D721Med (cell line): ENCODE measurements around the gene RNF11.
A peak's percentile ranks its signal among the peaks of the same experiment; 100 is the strongest.

Experiments
- DNase-seq: peaks from one replicate; pipeline ENCODE4 v3.0.0; 2011; ENCODE audit warnings: low spot score; ENCODE audit not compliant: insufficient read length
- FAIRE-seq: peaks from 2 replicates; lab custom pipeline; 2011; peaks lifted over from hg19 to GRCh38; lab: Jason Lieb, UNC
- CTCF ChIP-seq: IDR thresholded peaks from 2 replicates; pipeline ENCODE4 v1.5.1; 2012; ENCODE audit warnings: mild to moderate bottlenecking, control low read depth; ENCODE audit not compliant: insufficient read depth; ENCODE audit errors: missing control alignments

The RNF11 gene

GRCh38 chr1:51289676-51290488, 53.8 kb downstream of the RNF11 start:
- no peak for TF ChIP-seq CTCF
- no peak for FAIRE-seq
- DNase-seq, result no peak

- no peak for TF ChIP-seq CTCF
- DNase-seq (no peak), FAIRE-seq (no peak)
These were observed 54.4 kb downstream of the RNF11 start for GRCh38 chr1:51290489-51290847.

GRCh38 chr1:51293898-51294515, 57.9 kb downstream of the RNF11 start:
- TF ChIP-seq CTCF, result no peak
- no peak for DNase-seq
- FAIRE-seq, result no peak

- TF ChIP-seq CTCF, result no peak
These were observed 58.6 kb downstream of the RNF11 start for GRCh38 chr1:51294566-51295184.

DNA sequence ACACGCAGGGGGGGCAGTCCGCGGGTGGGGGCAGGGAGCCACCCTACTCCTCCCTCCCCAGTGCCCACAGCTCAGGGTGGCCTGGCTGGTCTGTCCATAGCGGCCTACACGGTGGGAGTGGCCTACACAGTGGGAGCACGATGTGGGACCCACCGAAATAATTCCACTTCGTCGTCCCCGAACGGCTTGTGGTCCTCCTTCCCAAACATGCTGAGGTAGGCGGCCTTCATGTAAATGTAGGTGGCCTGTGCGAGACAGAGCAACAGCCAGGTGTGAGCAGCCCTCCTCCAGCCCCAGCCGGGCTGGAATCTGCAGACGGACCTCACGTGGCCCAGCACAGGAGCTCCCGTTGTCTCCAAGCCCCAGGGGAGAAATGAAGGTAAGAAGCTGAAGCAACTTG, 59.9 kb downstream of the RNF11 start:
- DNase-seq, result no peak
- no peak for TF ChIP-seq CTCF
- FAIRE-seq, result no peak

More at GRCh38 chr1:51294566-51295184, 58.6 kb downstream of the RNF11 start:
- no peak for DNase-seq
- no peak for FAIRE-seq

DNA sequence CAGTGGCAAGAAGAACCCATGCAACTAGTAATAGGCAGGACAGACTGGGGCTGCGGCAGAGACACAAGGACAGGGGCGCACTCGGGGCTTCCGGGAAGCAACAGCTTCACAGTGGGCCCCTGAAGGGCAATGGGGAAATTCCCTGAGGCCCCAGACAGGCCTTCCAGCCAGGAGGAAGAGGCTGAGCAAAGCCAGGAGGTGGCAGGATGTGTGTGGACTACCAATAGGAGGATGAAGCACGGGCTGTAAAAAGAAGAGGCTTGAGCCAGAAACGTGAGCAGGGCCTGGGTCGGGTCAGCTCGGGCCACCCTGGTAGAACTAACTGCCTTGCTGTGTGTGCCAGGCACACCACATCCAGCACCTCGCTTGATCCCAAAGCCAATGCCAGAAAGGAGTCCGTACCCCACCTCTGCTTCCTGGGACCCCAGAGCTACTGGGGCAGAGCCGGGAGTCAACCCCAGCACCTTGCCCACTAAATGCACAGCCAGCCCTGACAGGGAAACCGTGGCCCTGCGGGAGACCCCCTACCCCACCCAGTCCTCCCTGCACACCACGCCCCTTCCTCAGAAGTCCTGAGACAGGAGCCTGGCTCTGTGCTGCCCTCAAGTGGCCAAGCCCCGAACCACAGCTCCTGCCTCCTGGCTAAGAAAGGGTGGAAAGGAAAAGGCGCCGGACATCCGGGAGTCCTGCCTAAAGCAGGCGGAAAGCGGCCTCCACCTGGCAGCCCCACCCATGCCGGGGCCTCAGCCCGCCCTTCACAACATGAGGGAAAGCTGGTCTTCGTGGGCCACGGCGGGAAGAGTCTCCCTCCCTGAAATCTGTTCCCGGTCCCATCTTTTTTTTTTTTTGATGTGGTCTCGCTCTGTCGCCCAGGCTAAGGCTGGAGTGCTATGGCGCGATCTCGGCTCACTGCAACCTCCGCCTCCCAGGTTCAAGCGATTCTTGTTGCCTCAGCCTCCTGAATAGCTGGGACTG, 60.6 kb downstream of the RNF11 start:
- DNase-seq (peak; percentile 97), FAIRE-seq (no peak)
- peak; percentile 92 for TF ChIP-seq CTCF
